ENCODE results near the gene RBBP8NL. TPM values are rescaled to one million over a fixed set of nuclear protein-coding genes. Genes with fewer than 3 reads are reported as not detected.

The RBBP8NL gene
- total RNA-seq, 6 experiments from 2014 or later: not detected

- Mint-ChIP-seq H3K27ac (no peak overlapping the region), H3K4me1 (ENCODE audit: low read depth) (peaks cover 17% of the 10 kb centered on the region)
- TF ChIP-seq CTCF (IDR thresholded peaks at IDR 0.05): no peak
Measured at GRCh38 chr20:62368392-62368975, 58.9 kb downstream of the RBBP8NL start.

GRCh38 chr20:62367633-62368391, 59.5 kb downstream of the RBBP8NL start:
- no peak overlapping the region for H3K4me3 Mint-ChIP-seq
- no peak for TF ChIP-seq CTCF (IDR thresholded peaks at IDR 0.05)
- peaks cover 3% of the 10 kb centered on the region for H3K27me3 Mint-ChIP-seq (ENCODE audit: insufficient read depth)
- no peak for DNase-seq
- H3K9me3 Mint-ChIP-seq: no peaks in the 10 kb centered on the region
- H3K4me1 Mint-ChIP-seq (ENCODE audit: low read depth): peaks cover 17% of the 10 kb centered on the region
- no peaks in the 10 kb centered on the region for H3K36me3 Mint-ChIP-seq (ENCODE audit: low read depth)
- H3K27ac Mint-ChIP-seq: no peak overlapping the region

More at GRCh38 chr20:62368392-62368975, 58.9 kb downstream of the RBBP8NL start:
- no peak for DNase-seq
- H3K4me3 Mint-ChIP-seq: no peak overlapping the region
- no peaks in the 10 kb centered on the region for H3K36me3 Mint-ChIP-seq (ENCODE audit: low read depth)
- H3K9me3 Mint-ChIP-seq: peaks cover 3% of the 10 kb centered on the region; the same call in 1 of the 2 replicates
- H3K27me3 Mint-ChIP-seq (ENCODE audit: insufficient read depth): peaks cover 5% of the 10 kb centered on the region

GRCh38 chr20:62367136-62367632, 60.2 kb downstream of the RBBP8NL start, which contains the start of gene LAMA5:
Gene LAMA5, minus strand, starts transcription at chr20:62367312. Its CDS starts 67 bp downstream, at chr20:62367245.
- no peaks in the 10 kb centered on the region for H3K36me3 Mint-ChIP-seq (ENCODE audit: low read depth)

GRCh38 chr20:62366370-62367135, 60.8 kb downstream of the RBBP8NL start:
- Mint-ChIP-seq H3K27me3 (ENCODE audit: insufficient read depth) (peaks cover 5% of the 10 kb centered on the region), H3K4me3 (no peak overlapping the region), H3K27ac (no peak overlapping the region), H3K36me3 (ENCODE audit: low read depth) (no peaks in the 10 kb centered on the region), H3K9me3 (no peaks in the 10 kb centered on the region), H3K4me1 (ENCODE audit: low read depth) (peaks cover 17% of the 10 kb centered on the region)
- no peak for DNase-seq
- no peak for TF ChIP-seq CTCF (IDR thresholded peaks at IDR 0.05)

More at GRCh38 chr20:62367136-62367632, 60.2 kb downstream of the RBBP8NL start, which contains the start of gene LAMA5:
- no peak for DNase-seq
- Mint-ChIP-seq H3K27ac (no peak within 1 kb of the TSS), H3K9me3 (no peaks in the 10 kb centered on the region), H3K4me3 (no peak within 1 kb of the TSS), H3K27me3 (ENCODE audit: insufficient read depth) (peaks cover 5% of the 10 kb centered on the region), H3K4me1 (ENCODE audit: low read depth) (peaks cover 17% of the 10 kb centered on the region)
- no peak for TF ChIP-seq CTCF (IDR thresholded peaks at IDR 0.05)

GRCh38 chr20:62365814-62366369, 61.4 kb downstream of the RBBP8NL start:
- TF ChIP-seq CTCF (IDR thresholded peaks at IDR 0.05): no peak
- no peaks in the 10 kb centered on the region for H3K36me3 Mint-ChIP-seq (ENCODE audit: low read depth)
- H3K9me3 Mint-ChIP-seq: no peaks in the 10 kb centered on the region
- H3K27ac Mint-ChIP-seq: no peak overlapping the region
- peaks cover 5% of the 10 kb centered on the region for H3K27me3 Mint-ChIP-seq (ENCODE audit: insufficient read depth)
- no peak for DNase-seq
- peaks cover 17% of the 10 kb centered on the region for H3K4me1 Mint-ChIP-seq (ENCODE audit: low read depth)
- H3K4me3 Mint-ChIP-seq: no peak overlapping the region
